IMR-90 (cell line): ENCODE data around the gene KIF12.

ENCODE experiments used
- CTCF ChIP-seq: conservative IDR thresholded peaks from 2 replicates; pipeline ENCODE4 v1.5.1; 2012; ENCODE audit warnings: mild to moderate bottlenecking, low read depth, low read length, improper control_type of control experiment
- ELK1 ChIP-seq: fragments of 150-350 bp; IDR thresholded peaks from 2 replicates; pipeline ENCODE4 v1.6.1; 2016; ENCODE audit warnings: low read depth, mild to moderate bottlenecking, low read length, moderate library complexity, borderline replicate concordance
- FOS ChIP-seq: fragments of 150-350 bp; IDR thresholded peaks from 2 replicates; pipeline ENCODE4 v1.6.1; 2016; ENCODE audit warnings: low read depth, low read length
- MAZ ChIP-seq: IDR thresholded peaks from 2 replicates; pipeline ENCODE4 v1.6.1; 2012; ENCODE audit warnings: low read depth, mild to moderate bottlenecking, low read length, improper control_type of control experiment, moderate library complexity, borderline replicate concordance
- MXI1 ChIP-seq: IDR thresholded peaks from 2 replicates; pipeline ENCODE4 v1.6.1; 2012; ENCODE audit warnings: low read depth, mild to moderate bottlenecking, low read length, moderate library complexity, borderline replicate concordance
- POLR2A ChIP-seq: IDR thresholded peaks from 2 replicates; pipeline ENCODE4 v1.6.1; 2012; ENCODE audit warnings: mild to moderate bottlenecking, low read depth, low read length
- RAD21 ChIP-seq: IDR thresholded peaks from 2 replicates; pipeline ENCODE4 v1.6.1; 2012; ENCODE audit warnings: low read length, improper control_type of control experiment
- RFX5 ChIP-seq: IDR thresholded peaks from 2 replicates; pipeline ENCODE4 v1.8.0; 2012; ENCODE audit warnings: low read depth, mild to moderate bottlenecking, low read length, moderate library complexity
- SMC3 ChIP-seq: fragments of 150-350 bp; IDR thresholded peaks from 2 replicates; pipeline ENCODE4 v1.6.1; 2016; ENCODE audit warnings: low read depth, mild to moderate bottlenecking, antibody characterized with exemption, low read length, moderate library complexity
- USF2 ChIP-seq: fragments of 150-350 bp; IDR thresholded peaks from 2 replicates; pipeline ENCODE4 v1.6.1; 2017; ENCODE audit warnings: mild to moderate bottlenecking, antibody characterized with exemption, low read length, low read depth

- TF ChIP-seq SMC3 (no peak), CTCF (no peak), POLR2A (no peak), FOS (no peak), MXI1 (no peak), MAZ (no peak), RAD21 (no peak), RFX5 (no peak), ELK1 (no peak), USF2 (no peak)
These were observed 33.4 kb upstream of the KIF12 start for GRCh38 chr9:114132550-114132918.
